Activated CD8-positive, alpha-beta memory T cell treated with anti-CD3 and anti-CD28 coated beads, Interleukin-2, amount 50 U/mL, for 1 hour (primary cell): ENCODE results near the gene FANCB.

ENCODE experiments used
- DNase-seq: peaks from one replicate; pipeline ENCODE4 v3.0.0-alpha.2; 2020; ENCODE audit errors: extremely low read depth

Gene FANCB

DNA sequence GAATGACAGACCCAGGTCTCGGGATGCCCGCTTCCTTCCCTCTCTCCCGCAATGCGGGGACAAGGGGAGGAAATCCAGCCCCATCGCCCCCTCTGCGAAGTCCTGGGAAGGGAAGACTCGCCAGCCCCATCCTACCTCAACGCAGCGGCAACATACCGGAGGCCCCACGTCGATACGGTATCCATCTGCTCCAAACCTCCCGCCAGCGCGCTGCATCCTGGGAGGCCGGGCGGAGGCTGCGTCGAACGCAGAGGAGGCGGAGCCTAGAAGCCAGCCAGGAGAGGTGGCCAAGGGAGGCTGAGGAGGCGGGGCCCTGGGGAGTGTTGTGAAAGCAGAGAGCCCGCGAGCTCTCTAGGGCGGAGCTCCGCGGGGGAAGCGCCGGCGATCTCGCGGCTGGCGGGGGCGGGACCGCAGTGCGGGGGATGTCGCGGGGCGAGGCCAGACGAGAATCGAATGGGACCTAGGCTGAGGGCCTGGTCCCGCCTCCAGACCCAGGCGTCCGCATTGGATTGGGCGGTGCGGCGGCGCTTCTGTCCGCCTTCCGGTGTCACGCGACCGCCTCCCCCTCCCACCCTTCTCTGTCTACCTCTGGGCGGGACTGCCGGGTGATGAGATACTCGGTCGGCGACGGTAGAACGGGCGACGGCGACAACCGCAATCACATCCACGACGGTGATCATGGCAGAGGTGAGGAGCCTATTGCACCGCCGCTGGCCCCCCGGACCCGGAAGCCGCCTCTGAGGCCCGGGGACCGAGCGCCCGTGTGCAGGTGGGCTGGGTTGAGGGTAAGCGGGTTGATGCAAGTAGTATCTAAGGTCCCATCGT is at the start of gene FANCB, which contains the start of gene MOSPD2:
FANCB (minus strand) TSS at position 219 of the 825 bp plus-strand sequence. CDS start 7,559 bp downstream, outside the sequence.
MOSPD2 (plus strand) TSS at position 571 of the 825 bp plus-strand sequence; CDS start at position 679, 108 bp downstream.
- peak; percentile 75 for DNase-seq

DNA sequence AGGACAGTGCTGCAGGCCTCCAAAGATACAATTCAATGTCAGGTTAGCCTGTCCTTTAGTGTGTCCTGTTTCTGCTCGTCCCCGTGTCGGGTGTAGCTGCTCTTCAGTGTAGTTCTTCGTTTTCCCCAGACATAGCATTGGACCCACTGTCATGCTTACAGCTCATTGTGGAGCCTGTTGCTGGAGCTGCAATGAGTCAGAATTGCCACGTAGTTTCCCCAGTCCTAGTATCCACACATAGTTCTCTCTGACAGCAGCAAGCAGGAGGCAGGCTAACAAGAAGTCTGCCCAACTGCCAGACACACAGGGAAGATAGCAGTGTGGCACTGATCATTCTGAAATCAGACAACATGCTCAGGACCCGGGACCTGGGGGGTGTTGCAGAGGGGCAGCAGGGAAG is 49.6 kb upstream of the FANCB start:
- DNase-seq = no peak

GRCh38 chrX:14920196-14920595 is 47.3 kb upstream of the FANCB start:
- no peak for DNase-seq

GRCh38 chrX:14919407-14919806 is 46.5 kb upstream of the FANCB start:
- DNase-seq = no peak

GRCh38 chrX:14916017-14916674 is 43.3 kb upstream of the FANCB start:
- DNase-seq = no peak

GRCh38 chrX:14915596-14915995 is 42.7 kb upstream of the FANCB start:
- no peak for DNase-seq

DNA sequence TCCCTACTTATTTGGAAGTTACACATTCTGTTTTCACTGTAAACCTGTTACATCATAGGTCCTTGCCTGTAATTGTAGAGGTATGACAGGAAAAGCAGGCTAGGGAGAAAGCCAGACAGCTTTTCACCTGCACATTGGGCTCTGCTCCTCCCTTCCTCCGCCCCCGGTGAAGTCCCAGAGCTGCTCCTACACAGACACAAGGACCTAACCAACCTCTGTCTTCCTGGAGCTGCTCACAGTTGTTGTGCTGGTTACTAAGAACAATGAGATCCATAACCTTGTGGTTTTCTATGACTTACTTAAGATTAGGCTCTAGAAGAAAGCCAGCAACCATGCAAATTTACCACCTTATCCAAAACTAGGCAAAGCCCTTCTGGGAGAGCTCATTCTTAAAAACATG is 40.4 kb upstream of the FANCB start:
- no peak for DNase-seq

DNA sequence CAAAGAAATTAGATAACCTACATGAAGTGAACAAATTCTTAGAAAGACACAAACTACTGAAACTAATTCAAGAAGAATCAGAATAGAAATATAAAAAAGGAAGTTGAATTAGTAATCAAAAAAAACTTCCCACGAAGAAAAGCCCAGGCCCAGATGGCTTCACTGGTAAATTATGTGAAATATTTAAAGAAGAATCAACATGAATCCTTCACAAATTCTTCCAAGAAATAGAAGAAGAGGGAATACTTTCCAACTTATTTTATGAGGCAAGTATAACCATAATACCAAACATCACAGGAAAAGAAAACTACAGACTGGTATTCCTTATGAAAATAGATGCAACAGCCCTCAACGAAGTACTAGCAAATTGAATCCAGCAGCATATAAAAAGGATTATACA is 31.0 kb upstream of the FANCB start:
- DNase-seq = no peak

DNA sequence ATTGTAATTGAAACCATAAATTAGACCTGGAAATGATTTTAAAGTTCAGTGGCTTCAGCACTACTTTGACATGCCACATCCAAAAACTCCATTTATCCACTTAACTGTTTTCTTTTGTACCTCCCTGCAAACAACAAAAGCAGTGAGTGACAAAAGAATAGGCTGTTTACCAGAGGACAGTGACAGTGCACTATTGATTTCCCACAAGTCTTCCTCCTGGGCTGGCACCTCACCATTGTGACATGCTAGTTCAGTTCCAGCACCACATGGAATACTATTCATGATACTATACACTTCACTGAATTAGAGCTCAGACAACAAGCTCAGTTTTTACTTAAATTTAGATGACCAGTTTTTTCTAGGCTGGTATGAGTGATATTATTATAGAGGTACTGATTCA is 29.7 kb upstream of the FANCB start:
- no peak for DNase-seq

- no peak for DNase-seq
Measured at GRCh38 chrX:14899607-14900006, 26.7 kb upstream of the FANCB start.

DNA sequence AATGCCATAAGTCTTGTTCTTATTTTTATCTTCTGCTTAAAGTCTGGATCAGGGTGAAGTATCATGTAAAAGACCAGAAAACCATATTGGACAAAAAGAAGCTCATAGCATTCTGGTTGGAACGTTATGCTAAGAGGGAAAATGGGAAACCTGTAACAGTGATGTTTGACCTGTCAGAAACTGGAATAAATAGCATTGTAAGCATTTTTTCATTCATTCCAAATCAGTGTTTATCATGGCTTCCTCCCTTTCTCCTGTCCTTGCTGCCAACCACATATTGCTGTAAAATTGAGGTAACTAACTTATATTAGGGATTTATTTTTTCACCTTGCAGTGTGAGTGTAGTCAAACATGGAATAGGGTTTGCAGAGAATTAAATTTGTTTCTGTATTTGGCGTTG is 24.2 kb upstream of the FANCB start:
- DNase-seq = no peak

GRCh38 chrX:14896273-14896672 is 23.4 kb upstream of the FANCB start:
- DNase-seq = no peak

GRCh38 chrX:14886252-14886651 is 13.4 kb upstream of the FANCB start:
- DNase-seq = no peak

GRCh38 chrX:14884714-14885113 is 11.8 kb upstream of the FANCB start:
- DNase-seq = no peak

DNA sequence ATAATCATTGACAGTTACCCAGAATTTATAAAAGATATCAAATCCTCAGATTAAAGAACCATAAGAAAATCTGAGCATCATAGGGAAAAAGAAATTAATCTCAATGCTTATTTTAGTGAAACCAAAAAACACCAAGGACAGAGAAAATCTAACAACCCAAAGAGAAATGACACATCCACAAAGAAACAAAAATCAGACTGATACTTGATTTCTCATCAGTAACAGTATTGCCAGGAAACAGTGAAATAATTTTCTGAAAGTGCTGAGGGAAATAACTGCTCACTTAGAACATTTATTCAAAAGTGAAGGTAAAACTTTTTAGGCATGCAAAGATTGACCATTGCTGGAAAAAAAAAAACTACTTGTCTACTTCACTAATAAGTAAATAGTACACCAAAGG is 11.0 kb upstream of the FANCB start:
- DNase-seq = no peak

GRCh38 chrX:14875624-14876023 is 2.8 kb upstream of the FANCB start:
- no peak for DNase-seq

DNA sequence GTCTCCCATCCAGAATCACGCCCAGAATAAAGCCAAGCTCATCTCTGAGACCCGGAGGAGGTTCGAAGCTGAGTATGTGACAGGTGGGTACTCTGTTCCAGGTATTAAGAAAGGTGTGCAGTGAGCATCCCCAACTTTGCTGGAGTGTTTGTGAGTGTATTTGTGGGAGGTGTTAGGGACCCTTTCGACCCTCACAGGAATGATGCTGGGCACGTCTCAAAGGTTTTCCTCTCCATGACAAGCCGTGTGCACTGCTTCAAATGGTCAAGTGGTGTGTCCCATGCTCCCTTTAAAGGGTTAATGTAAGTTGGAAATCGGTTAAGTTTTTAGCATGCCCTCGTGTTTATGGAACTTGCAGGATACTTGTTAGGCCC is 794 bp upstream of the FANCB start:
- no peak for DNase-seq

- no peak for DNase-seq
Measured at GRCh38 chrX:14872355-14872754, 514 bp downstream of the FANCB start.

- DNase-seq = no peak
Measured at GRCh38 chrX:14871767-14872166, 1.1 kb downstream of the FANCB start.

DNA sequence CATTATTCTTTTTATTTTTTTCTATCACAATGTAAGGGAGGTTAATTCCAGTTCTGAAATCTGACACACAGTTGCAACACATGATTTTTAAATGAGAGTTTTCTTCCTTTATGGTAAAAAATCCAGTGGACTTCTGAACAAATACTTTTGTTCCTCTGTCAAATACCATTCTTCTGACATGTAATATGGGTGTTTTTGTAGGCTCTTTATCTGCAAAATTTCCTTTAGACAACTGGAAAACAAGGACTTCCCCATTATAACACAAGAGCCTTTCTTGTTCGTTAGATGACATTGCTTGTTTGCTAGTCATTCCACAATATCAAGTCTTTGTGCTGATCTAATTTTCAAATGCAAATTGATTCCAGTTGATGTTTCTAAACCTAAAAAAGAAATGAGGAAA is 7.7 kb downstream of the FANCB start:
- no peak for DNase-seq

GRCh38 chrX:14864631-14865030 is 8.2 kb downstream of the FANCB start:
- no peak for DNase-seq

DNA sequence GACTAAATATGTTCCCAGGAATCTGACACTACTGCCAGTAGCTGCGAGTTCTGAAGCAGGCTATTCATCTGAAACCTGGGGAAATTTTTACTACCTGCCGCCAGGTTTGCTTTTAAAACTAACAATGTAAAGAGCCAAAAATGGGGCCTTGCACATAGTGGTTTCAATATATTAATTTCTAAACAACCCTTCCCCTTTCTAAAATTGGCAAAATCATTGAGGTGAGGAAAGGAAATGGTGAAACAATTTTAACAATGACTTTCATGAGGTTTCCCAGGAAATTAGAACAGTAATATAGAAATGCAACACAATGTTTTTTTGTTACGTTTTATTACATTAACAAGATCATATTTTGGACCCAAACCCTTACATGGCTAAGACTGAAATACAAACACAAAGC is 21.3 kb downstream of the FANCB start:
- no peak for DNase-seq

DNA sequence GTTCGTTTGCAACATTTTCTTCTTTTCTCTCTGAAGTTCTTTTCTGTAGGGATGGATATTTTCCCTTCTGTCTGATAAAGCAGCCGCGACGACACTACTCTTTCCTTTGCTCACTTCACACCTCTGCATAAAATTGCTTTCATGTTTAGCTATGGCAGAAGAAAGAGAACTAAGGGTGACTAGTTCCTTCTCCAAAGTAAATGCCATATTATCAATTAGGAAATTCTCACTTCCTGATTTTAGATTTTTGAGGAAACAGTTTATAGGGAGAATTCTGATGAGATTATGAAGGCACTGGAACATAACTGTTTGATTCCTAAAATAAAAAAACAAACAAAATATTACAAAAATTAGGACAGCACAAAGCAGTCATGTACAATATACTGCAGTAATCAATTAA is 29.2 kb downstream of the FANCB start:
- no peak for DNase-seq
